D721Med (cell line): ENCODE results near the gene NOTCH4.

Source experiments
- DNase-seq: peaks from one replicate; pipeline ENCODE4 v3.0.0; 2011; ENCODE audit warnings: low spot score; ENCODE audit not compliant: insufficient read length
- FAIRE-seq: peaks from 2 replicates; lab custom pipeline; 2011; peaks lifted over from hg19 to GRCh38; lab: Jason Lieb, UNC
- TF ChIP-seq, protein P1 (sequence below): IDR thresholded peaks from 2 replicates; pipeline ENCODE4 v1.5.1; 2012; ENCODE audit warnings: mild to moderate bottlenecking, control low read depth; ENCODE audit not compliant: insufficient read depth; ENCODE audit errors: missing control alignments

Gene NOTCH4

DNA sequence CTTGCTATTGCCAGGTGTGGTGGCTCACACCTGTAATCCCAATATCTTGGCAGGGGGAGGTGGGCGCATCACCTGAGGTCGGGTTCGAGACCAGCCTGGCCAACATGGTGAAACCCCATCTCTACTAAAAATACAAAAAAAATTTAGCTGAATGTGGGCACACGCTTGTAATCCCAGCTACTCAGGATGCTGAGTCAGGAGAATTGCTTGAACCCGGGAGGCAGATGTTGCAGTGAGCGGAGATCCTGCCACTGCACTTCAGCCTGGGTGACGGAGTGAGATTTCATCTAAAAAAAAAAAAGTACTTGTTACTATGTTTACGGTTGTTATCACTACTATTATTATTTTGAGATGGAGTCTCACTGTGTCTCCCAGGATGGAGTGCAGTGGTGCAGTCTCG is 67.0 kb downstream of the NOTCH4 start:
- FAIRE-seq (no peak), DNase-seq (no peak)
- TF ChIP-seq, protein P1, sequence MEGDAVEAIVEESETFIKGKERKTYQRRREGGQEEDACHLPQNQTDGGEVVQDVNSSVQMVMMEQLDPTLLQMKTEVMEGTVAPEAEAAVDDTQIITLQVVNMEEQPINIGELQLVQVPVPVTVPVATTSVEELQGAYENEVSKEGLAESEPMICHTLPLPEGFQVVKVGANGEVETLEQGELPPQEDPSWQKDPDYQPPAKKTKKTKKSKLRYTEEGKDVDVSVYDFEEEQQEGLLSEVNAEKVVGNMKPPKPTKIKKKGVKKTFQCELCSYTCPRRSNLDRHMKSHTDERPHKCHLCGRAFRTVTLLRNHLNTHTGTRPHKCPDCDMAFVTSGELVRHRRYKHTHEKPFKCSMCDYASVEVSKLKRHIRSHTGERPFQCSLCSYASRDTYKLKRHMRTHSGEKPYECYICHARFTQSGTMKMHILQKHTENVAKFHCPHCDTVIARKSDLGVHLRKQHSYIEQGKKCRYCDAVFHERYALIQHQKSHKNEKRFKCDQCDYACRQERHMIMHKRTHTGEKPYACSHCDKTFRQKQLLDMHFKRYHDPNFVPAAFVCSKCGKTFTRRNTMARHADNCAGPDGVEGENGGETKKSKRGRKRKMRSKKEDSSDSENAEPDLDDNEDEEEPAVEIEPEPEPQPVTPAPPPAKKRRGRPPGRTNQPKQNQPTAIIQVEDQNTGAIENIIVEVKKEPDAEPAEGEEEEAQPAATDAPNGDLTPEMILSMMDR, result no peak

DNA sequence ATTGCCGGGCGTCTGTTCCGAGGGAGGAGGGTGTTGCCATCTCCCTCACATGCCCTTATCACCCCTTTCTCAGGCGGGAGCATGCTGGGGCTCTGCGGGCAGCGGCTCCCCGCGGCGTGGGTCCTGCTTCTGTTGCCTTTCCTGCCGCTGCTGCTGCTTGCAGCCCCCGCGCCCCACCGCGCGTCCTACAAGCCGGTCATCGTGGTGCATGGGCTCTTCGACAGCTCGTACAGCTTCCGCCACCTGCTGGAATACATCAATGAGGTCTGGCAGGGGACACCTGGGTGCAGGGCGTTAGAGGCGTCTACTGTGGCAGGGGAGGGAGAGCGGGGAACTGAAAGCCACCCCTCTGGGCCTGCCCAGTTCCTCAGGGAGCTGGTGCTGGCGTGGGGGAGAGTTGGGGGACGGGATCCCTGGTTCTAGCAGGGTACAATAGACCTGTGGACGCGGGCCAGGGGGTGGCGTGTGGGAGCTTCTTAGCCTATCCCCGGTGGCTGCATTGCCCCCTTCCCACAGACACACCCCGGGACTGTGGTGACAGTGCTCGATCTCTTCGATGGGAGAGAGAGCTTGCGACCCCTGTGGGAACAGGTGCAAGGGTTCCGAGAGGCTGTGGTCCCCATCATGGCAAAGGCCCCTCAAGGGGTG is 69.2 kb downstream of the NOTCH4 start:
- DNase-seq (peak; percentile 57), FAIRE-seq (no peak)
- TF ChIP-seq, protein P1, result peak; percentile 53

DNA sequence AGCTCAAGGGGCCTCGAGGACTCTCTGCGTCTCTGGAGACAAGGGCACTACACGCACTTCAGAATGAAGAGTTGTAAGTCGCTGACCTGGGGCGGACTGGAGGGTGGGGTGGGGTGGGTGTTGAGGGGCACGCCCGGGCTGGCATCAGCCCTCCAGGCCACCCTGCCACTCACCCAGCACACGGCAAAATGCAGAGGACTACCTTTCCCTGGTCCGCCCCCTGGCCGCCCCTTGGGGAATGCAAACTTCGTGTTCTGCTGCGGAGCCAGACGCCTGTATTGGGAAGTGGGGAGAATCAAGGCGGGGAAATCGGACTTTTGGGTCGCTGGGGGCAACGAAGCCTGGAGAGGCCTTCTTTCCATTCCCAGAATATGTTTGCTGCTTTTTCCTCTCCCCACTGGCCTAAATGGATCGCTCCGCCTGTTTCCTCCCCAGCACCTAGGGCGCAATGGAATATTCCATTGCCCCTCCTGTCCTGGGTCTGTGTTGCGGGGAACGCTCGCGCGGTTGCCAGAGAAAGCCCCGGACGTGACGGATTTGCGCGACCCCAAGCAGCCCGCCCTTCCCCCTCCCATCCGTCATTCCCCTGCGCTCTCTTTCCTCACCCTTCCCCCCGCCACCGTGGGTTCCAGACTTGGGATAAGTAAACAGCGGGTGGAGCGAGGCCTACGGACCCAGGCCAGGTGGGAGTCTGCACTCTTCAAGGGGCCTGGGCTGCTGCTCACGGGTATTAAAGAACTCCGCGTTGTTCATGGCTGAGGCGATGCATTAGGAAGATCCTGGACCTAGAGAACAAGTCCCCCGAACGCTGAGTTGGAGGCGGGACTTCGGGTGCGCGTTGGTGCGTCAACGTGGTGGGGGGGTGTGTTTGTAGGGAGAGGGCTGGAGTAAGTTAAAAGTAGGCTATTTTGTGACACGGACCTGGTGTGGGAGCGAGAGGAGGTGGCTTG is 70.0 kb downstream of the NOTCH4 start, which contains the start of gene PPT2:
Gene PPT2, plus strand, starts transcription at position 578 of the 950 bp plus-strand sequence. CDS start 454 bp downstream, outside the sequence.
- no peak for FAIRE-seq
- TF ChIP-seq, protein P1, result no peak
- DNase-seq, result peak; percentile 75

DNA sequence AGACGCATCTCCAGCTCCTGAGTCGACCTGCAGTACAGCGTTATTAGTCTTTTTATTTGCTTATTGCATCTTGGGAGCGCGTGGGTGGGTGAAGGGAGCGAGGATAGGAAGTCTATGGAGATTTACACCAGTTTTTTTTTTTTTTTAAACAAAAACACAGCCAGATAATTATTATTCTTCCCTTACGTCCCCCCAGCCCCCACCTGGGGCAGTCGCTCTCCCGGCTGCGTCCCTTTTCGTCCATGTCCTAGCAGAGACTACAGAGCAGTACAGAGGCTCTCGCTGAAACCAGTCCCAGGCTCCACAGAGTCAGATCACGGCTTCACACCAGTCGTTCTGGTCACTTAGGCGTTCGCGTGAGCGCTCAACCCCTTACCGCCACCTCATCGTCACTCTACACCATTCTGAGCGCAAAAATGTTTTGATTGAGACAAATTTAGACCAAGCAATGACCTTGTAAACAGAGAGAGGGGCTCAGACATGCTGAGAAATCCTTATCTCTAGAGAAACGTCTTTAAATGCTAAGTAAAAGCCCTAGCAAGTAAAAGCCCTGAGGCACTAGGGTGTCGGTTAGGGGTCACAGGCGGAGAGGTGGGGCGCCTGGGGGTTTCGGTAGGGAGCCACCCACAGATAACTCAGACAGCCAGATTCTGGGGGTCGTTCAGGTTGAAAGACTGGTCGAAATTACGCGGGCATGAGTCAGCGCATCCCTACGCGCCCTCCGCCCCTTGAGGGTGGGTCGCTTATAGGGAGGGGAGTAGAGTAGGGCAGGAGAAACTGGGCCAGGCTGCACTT is 70.9 kb downstream of the NOTCH4 start:
- TF ChIP-seq, protein P1, result no peak
- no peak for DNase-seq
- no peak for FAIRE-seq

DNA sequence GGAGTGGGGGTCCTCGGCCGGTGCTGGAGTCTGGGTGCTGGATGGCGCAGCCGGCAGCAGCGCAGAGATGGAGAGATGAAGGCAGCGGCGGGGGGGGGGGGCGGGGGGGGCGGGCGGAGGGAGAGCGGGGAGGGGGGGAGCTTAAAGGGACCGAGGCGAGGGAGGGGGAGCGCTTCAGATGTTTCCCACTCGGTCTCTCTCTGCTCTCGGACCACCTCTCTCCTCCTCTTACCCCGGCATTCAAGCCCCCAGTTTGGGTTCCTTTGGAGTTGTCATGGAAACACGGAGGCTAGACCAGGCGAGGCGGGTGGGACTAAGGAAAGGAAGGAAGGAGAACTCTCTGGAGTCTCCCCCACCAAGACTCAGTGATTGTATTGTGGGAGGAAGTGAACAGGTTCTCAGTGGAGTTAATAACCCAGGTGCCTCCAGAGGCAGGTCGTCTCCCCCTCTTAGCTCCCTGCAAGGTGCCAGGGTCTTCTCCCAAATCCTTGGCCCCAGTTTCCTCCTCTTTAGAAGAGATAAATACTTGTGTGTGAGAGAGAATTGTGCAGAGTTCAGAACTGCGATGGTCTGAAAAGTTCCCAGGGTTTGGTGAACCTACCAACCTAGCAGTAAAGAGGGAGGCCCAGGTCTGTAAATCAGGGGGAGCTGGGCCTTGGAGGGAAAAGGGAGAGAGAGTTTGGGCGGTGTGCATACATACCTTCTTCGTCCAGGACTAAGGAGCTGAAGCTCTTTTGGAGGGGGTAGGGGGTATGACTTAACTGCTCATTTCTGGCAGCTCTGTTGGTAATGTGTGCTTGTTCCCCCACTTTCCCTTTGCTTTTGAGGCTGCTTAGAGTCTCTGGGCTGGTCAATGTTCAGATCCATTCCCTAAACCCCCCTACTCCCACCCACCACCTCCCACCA is 71.8 kb downstream of the NOTCH4 start, which contains the start of gene PRRT1:
Gene PRRT1, minus strand, starts transcription at position 77 of the 906 bp plus-strand sequence. CDS start 112 bp downstream, outside the sequence.
- TF ChIP-seq, protein P1, result no peak
- DNase-seq (no peak), FAIRE-seq (no peak)

DNA sequence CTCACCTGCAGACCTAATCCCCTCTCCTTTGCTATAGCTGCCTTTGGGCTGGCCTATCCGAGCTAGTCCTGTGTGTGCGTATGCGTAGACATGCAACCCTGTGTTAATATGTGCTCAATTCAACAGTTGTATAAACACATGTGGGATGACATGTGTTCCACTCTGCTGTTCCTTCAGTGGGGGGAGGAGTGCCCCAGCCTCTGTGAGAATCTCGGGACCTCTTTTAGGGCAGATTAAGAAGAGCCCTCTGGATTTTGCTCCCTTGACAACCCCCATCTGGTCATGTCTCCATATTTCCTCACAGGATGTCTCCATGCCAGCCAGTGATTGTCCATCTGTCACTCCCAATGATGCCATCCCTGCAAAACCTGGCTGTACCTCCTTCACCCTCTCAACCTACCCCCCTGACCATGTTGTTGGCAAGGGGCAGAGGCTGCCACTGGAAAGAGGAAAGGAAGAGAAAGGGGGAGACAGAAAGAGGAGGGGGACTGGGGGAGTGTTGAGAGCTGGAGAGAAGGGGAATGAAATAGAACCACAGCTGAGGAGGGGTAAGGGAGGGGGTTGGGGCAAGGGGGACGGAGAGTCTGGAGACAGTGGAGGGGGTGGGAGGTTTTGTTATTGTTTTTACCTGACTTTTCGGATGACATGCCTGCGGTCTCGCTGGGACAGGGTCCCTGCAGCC is 72.5 kb downstream of the NOTCH4 start:
- FAIRE-seq (no peak), DNase-seq (no peak)
- TF ChIP-seq, protein P1, result no peak
